Adrenal gland (tissue), 5 donors: ENCODE data around the gene TLX2.

ENCODE experiments used
- CTCF ChIP-seq, 6 experiments: fragments of 450-650 bp in 4 of 6; fragments of 200-600 bp in 2 of 6; sonication (generic) in 1 of 6; IDR thresholded peaks; 1 replicate in 5 of 6; 2 replicates in 1 of 6; pipeline versions ENCODE4 v1.5.1 to v1.8.0; 2016 to 2021; ENCODE audit warnings: antibody characterized with exemption in 6 of 6, mild to moderate bottlenecking in 2 of 6, moderate library complexity in 1 of 6
- POLR2A ChIP-seq, 2 donors: fragments of 450-650 bp; IDR thresholded peaks; one replicate each; pipeline ENCODE4 v1.6.1; 2017; ENCODE audit warnings: antibody characterized with exemption in 2 of 2, mild to moderate bottlenecking in 2 of 2, moderate library complexity in 1 of 2
- donor health status: DM: no; HTN: no; CAD: no.

GRCh38 chr2:74527741-74528140 is 13.5 kb downstream of the TLX2 start:
- TF ChIP-seq CTCF (IDR thresholded peaks at IDR 0.05) (no peak), POLR2A (IDR thresholded peaks at IDR 0.05) (no peak)
